ENCODE data around the gene HDAC9.

The HDAC9 gene

DNA sequence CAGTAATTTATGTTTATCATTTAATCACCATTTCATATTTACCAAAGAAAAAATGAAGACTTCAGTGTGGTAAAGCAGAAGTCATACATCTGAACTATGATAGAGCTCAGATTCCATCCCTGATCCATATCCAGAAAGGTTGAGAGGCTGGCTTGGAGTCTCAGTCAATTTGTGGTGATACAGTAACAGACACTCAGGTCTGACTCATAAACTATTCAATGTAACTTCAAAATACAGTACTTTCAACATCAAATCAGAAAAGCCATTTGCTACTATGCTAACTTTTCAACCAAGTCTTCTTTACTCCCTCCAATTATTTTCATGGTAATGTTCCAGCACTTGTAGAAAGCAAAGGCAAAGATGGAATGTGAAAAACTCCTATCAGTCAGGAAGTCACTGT is 190.4 kb downstream of the HDAC9 start:
- Histone ChIP-seq H2AFZ (ENCODE audit: low read length) (no peak overlapping the region), H3K4me2 (ENCODE audit: low read depth, low read length, poor library complexity, severe bottlenecking) (no peak overlapping the region), H3K27me3 (ENCODE audit: insufficient read depth, low read length, poor library complexity, severe bottlenecking) (no peaks in the 10 kb centered on the region), H3K36me3 (ENCODE audit: insufficient read depth, low read length) (0 out of 2 replicates have a peak, but pooled peaks cover 5% of the 10 kb centered on the region), H3F3A (ENCODE audit: low read depth) (no peaks in the 10 kb centered on the region), H3K4me1 (ENCODE audit: insufficient read depth, low read length, poor library complexity, severe bottlenecking) (peaks cover 22% of the 10 kb centered on the region), H4K20me1 (ENCODE audit: insufficient read depth, low read length, poor library complexity, severe bottlenecking) (no peaks in the 10 kb centered on the region), H3K79me2 (ENCODE audit: insufficient read depth, low read length) (no peaks in the 10 kb centered on the region), H3K9me3 (ENCODE audit: insufficient read depth, low read depth, low read length) (no peaks in the 10 kb centered on the region), H3K4me3 (ENCODE audit: low read length, poor library complexity, severe bottlenecking) (no peak overlapping the region), H3K9ac (ENCODE audit: low read depth, low read length, poor library complexity, severe bottlenecking) (no peak overlapping the region), H3K9me2 (replicated peaks; ENCODE audit: low read depth, low read length) (no peaks in the 10 kb centered on the region)
- TF ChIP-seq EZH2phosphoT487 (IDR thresholded peaks at IDR 0.05; ENCODE audit: borderline replicate concordance) = no peak
- TF ChIP-seq, protein P1, sequence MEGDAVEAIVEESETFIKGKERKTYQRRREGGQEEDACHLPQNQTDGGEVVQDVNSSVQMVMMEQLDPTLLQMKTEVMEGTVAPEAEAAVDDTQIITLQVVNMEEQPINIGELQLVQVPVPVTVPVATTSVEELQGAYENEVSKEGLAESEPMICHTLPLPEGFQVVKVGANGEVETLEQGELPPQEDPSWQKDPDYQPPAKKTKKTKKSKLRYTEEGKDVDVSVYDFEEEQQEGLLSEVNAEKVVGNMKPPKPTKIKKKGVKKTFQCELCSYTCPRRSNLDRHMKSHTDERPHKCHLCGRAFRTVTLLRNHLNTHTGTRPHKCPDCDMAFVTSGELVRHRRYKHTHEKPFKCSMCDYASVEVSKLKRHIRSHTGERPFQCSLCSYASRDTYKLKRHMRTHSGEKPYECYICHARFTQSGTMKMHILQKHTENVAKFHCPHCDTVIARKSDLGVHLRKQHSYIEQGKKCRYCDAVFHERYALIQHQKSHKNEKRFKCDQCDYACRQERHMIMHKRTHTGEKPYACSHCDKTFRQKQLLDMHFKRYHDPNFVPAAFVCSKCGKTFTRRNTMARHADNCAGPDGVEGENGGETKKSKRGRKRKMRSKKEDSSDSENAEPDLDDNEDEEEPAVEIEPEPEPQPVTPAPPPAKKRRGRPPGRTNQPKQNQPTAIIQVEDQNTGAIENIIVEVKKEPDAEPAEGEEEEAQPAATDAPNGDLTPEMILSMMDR (conservative IDR thresholded peaks at IDR 0.05; ENCODE audit: low read length) = no peak

DNA sequence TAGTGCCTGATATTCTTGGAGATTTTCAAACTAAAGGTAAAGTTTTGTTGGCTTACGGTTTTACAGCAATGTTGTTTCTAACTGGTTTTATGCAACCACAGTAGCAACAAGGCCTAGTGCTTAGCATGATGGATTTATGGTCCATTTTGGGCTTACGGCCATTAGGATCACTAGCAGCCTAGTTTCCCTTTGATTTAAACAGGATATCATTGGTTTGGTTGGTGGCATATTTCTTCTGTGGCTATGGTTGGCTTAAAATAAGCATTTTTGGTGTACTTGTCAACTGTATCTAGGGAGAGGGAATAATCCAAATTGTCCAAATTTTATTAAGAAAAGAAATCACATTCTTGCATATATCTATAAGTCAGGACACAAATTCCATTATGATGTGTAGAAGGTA is 194.0 kb downstream of the HDAC9 start:
- Histone ChIP-seq H3F3A (ENCODE audit: low read depth) (no peaks in the 10 kb centered on the region), H3K4me3 (ENCODE audit: low read length, poor library complexity, severe bottlenecking) (no peak overlapping the region), H3K27me3 (ENCODE audit: insufficient read depth, low read length, poor library complexity, severe bottlenecking) (no peaks in the 10 kb centered on the region), H4K20me1 (ENCODE audit: insufficient read depth, low read length, poor library complexity, severe bottlenecking) (no peaks in the 10 kb centered on the region), H3K79me2 (ENCODE audit: insufficient read depth, low read length) (no peaks in the 10 kb centered on the region), H3K36me3 (ENCODE audit: insufficient read depth, low read length) (no peaks in the 10 kb centered on the region), H3K9me3 (ENCODE audit: insufficient read depth, low read depth, low read length) (no peaks in the 10 kb centered on the region), H3K4me2 (ENCODE audit: low read depth, low read length, poor library complexity, severe bottlenecking) (no peak overlapping the region), H2AFZ (ENCODE audit: low read length) (no peak overlapping the region), H3K9me2 (replicated peaks; ENCODE audit: low read depth, low read length) (no peaks in the 10 kb centered on the region), H3K4me1 (ENCODE audit: insufficient read depth, low read length, poor library complexity, severe bottlenecking) (peaks cover 29% of the 10 kb centered on the region), H3K9ac (ENCODE audit: low read depth, low read length, poor library complexity, severe bottlenecking) (no peak overlapping the region)
- TF ChIP-seq, protein P1 (conservative IDR thresholded peaks at IDR 0.05; ENCODE audit: low read length) = no peak

DNA sequence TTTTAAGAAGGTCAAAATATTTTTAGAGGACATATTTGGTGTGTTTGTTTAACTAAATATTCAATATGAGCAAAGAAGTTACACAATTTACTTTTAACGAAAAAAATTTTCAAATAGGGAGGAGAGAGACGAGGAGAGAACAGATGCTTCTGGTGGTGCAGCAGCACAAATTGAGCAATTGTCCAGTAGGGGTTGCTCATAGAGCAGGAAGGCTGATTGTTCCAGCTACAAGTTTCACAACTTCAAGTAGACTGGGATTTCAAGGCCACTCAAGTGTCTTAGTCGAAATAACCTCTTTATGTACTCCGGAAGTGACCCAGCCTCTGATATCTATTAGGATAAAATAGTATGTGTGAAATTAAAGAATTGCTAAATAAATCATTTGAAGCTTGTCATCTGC is 197.9 kb downstream of the HDAC9 start:
- Histone ChIP-seq H3K4me3 (ENCODE audit: low read length, poor library complexity, severe bottlenecking) (no peak overlapping the region), H3F3A (ENCODE audit: low read depth) (no peaks in the 10 kb centered on the region), H3K4me1 (ENCODE audit: insufficient read depth, low read length, poor library complexity, severe bottlenecking) (peaks cover 8% of the 10 kb centered on the region), H3K4me2 (ENCODE audit: low read depth, low read length, poor library complexity, severe bottlenecking) (no peak overlapping the region), H3K79me2 (ENCODE audit: insufficient read depth, low read length) (no peaks in the 10 kb centered on the region), H3K9me3 (ENCODE audit: insufficient read depth, low read depth, low read length) (no peaks in the 10 kb centered on the region), H3K27me3 (ENCODE audit: insufficient read depth, low read length, poor library complexity, severe bottlenecking) (no peaks in the 10 kb centered on the region), H3K9ac (ENCODE audit: low read depth, low read length, poor library complexity, severe bottlenecking) (no peak overlapping the region), H2AFZ (ENCODE audit: low read length) (no peak overlapping the region), H4K20me1 (ENCODE audit: insufficient read depth, low read length, poor library complexity, severe bottlenecking) (no peaks in the 10 kb centered on the region), H3K36me3 (ENCODE audit: insufficient read depth, low read length) (no peaks in the 10 kb centered on the region), H3K9me2 (replicated peaks; ENCODE audit: low read depth, low read length) (no peaks in the 10 kb centered on the region)
- TF ChIP-seq, protein P1 (conservative IDR thresholded peaks at IDR 0.05; ENCODE audit: low read length) = peak; percentile 76
- TF ChIP-seq EZH2phosphoT487 (IDR thresholded peaks at IDR 0.05; ENCODE audit: borderline replicate concordance) = no peak

Data from Loucy (cell line).